Activated CD8-positive, alpha-beta memory T cell treated with anti-CD3 and anti-CD28 coated beads, Interleukin-2, amount 50 U/mL, for 1 hour (primary cell): Measurements from ENCODE around the gene NGF.
"Not testable (repeated sequence)": the region's sequence is repeated elsewhere in the genome, so short reads cannot be mapped to it uniquely, and the experiment has no call there.

Experiments used
- DNase-seq: peaks from one replicate; pipeline ENCODE4 v3.0.0-alpha.2; 2020; ENCODE audit errors: extremely low read depth

Gene NGF

DNA sequence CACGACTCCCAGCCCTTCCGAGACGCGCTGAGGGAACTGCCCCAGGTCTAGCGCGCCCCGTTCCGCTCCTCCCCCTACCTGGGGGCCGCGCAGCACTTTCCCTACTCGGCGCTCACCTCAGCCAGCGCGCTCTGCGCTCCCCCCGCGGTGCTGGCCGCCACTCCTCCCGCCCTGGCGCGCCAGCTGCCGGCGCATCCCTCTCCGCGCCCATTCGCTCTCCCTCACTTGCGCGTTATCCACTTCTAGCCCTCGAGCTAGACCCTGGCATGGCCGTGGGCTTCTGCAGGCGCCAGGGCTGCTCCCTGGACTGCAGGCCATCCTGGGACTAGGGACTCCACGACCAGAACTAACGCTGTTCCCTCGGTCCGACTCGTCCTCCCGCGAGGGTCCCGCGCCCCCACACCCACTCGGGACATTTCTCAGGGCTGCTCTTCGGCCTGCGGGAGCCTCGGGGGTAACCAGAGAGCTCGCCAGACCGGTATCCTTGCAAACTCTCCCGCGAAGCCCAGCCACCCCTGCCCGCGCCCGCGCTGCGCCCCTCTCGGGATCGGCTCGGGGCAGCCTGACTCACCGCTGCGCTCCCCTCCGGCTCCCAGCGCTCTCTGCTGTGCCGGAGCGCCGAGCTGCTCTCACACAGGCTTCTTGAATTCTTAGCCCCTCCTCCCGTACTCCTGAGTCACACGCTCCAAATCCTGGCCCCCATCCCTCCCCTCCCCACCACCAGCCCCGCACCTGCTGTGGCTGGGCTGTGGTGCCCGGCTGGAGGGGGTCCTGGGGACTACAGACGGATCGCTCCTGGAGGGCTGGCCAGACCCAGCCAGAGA is at the start of gene NGF:
TSS of gene NGF (minus strand) at position 617 of the 824 bp plus-strand sequence. CDS start 51,454 bp downstream, outside the sequence.
- DNase-seq, result no peak

DNA sequence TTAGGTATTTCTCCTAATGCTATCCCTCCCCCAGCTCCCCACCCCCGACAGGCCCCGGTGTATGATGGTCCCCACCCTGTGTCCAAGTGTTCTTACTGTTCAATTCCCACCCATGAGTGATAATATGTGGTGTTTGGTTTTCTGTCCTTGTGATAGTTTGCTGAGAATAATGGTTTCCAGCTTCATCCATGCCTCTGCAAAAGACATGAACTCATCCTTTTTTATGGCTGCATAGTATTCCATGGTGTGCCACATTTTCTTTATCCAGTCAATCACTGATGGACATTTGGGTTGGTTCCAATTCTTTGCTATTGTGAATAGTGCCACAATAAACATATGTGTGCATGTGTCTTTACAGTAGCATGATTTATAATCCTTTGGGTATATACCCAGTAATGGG is 45.4 kb upstream of the NGF start:
- not testable (repeated sequence) for DNase-seq

DNA sequence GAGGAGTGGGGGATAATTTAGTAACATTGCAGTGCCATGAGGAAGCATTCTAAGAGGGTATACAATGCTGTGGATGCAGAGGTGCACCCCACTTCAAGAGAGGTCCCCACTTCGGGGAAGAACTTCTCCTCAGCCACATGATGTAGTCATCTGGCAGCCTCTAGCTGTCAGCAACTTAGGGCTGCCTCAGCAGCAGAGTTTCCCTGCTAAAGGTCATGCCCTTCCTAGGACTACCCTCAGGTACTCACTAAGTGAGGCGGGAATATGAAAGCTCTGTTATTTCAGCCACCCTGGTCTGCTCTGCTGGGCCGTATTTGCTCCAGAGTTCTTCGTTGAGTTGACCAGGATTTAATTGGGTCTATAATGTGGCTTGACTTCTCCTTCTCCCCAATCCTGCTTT is 41.9 kb upstream of the NGF start:
- no peak for DNase-seq

DNA sequence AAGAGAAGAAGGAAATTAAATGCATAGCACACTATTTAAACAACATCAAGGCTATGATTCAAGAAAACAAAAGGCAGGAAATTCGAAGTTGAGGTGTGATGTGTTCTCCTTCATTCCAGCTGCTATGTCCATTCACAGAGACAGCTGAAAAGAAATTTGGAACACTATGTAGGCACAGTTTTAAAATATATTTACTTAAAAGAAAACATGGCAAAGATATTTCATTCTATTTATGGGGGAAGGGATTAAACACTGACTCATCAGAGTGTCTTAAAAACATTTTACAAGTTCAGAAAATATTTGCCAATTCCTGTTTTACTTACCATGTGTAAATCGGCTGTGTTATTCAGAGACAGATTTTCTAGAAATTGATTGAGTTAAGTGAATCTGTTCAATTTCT is 39.4 kb upstream of the NGF start:
- no peak for DNase-seq

DNA sequence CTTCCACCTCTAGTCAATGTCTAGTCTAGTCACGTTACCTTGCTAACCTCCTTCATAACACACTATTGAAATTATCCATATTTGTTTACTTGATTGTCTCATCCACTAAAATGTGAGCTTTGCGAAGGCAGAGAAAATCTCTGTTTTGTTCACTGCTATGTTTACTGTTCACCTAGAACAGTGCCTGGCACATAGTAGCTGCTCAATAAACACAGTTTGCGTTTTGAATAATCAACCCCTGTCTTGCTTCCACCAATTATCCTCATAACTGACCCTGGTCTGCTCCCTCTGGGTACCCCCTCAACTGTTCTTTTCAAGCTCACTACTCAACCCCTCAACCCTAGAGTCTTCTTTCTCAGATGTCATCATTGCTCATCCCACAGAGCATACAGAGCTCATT is 36.5 kb upstream of the NGF start:
- no peak for DNase-seq

DNA sequence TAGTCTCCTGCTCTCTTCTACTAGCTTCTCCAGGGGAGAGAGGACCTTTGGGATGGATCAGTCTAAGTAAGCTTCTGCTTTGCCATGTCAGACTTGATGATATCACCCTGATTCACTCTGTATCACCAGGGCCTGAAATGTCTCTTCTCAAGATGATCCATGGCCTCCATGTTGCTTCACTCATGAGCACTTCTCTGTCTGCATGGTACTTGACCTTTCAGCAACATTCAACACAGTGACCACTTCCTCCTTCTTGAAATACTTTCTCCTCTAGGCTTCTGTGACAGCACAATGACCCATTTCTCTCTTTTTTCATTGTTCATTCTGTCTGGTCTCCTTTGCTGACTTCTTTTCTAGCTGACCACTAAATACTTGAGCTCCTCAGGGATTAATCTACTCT is 35.3 kb upstream of the NGF start:
- DNase-seq, result no peak

DNA sequence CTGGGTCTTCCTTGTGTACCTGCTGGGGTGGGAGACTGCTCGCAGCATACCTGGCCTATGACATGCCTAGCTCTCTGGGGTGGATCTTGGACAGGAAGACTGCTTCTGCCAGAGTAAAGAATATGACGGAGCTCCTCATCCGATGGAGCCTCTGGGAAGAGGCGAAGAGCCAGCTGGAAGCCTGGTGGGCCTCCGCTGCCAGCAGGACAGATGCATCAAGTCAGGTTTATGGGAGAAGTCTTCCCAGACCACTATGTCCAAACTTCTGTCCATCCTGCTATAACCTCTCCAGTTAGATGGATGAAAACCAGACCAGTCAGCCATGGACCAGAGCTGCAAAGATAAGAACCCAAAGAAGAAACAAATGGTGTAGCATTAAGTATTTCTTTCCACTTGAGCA is 27.7 kb upstream of the NGF start:
- no peak for DNase-seq

DNA sequence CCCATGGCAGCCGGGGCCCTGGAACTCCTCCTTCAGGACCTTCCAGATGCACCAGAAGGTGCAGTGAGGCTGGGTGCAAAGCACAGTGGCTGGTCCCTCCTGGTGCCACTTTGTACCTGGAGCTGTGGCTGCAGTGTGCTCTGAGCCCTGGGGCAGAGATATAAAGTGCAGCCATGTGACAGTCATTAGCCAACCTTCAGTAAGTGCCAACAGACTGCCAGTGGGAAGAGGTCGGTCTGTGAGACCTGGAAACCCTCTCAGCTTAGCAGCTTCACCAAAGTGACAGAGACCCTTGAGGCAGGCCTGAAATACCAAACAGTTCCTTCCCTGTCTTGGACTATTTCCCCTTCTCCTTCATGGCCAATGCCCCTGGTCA is 26.7 kb upstream of the NGF start:
- DNase-seq, result no peak

DNA sequence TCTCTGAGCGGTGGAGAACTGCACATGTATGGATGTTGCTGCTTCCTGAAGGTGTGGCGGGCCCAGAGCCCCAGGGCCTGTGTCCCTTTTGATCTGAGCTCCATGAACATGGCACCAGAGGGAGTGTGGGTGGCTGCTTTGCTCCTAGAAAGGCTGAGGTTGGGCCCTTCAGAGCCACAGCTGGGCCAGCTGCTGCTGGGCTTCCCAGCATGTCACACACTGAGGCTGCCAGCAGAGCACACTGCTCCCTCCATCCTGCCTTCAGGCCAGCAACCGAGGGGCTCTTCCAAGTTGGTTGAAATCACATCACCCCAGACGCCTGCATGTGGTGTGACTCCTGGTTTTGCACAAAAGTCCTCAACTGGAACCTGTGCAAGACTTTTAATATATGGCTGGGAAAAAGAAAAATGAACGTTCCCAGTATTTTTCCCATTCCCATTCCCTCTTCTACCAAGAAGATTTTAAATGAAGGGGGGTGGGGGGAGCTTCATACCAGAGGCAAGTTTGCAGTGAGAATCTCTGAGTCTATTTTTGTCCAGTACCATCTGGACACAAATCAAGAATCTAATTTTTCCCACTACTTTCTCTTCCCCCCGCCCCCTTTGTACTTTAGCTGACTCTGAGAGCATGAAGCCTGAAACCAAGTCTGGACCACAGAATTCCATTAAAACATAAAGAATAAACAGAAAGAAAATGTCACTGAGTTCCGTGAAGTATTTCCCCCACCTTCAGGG is 26.2 kb upstream of the NGF start:
- no peak for DNase-seq

DNA sequence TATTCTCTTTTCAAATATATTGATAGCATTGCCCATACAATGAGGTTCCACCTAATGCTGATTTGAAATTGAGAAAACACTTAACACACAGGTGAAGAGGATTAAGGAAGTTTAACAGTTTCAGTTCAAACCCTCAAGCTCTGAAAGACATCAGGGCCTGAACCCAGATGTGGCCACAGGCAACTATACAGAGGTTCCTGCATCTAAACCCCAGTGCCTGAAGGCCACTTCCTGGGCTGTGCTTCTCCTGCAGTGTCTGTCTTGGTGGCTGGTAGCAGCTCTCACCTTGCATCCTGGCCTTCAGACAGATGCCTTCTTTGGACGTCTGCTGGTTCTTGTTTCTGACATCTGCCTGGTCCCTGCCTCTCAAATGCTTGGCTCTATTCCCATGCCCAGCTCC is 25.1 kb upstream of the NGF start:
- no peak for DNase-seq

DNA sequence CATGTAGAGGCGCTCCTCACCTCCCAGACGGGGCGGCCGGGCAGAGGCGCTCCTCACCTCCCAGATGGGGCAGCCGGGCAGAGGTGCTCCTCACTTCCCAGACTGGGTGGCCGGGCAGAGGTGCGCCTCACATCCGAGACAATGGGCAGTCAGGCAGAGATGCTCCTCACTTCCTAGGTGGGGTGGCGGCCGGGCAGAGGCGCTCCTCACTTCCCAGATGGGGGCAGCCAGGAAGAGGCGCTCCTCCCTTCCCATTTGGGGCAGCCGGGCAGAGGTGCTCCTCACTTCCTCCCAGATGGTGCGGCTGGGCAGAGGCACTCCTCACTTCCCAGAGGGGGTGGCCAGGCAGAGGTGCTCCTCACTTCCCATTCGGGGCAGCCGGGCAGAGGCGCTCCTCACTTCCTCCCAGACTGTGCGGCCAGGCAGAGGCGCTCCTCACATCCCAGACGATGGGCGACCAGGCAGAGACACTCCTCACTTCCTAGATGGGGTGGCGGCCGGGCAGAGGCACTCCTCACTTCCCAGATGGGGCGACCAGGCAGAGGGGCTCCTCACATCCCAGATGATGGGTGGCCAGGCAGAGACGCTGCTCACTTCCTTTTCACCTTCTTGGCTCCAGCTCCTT is 22.6 kb upstream of the NGF start:
- DNase-seq, result not testable (repeated sequence)

DNA sequence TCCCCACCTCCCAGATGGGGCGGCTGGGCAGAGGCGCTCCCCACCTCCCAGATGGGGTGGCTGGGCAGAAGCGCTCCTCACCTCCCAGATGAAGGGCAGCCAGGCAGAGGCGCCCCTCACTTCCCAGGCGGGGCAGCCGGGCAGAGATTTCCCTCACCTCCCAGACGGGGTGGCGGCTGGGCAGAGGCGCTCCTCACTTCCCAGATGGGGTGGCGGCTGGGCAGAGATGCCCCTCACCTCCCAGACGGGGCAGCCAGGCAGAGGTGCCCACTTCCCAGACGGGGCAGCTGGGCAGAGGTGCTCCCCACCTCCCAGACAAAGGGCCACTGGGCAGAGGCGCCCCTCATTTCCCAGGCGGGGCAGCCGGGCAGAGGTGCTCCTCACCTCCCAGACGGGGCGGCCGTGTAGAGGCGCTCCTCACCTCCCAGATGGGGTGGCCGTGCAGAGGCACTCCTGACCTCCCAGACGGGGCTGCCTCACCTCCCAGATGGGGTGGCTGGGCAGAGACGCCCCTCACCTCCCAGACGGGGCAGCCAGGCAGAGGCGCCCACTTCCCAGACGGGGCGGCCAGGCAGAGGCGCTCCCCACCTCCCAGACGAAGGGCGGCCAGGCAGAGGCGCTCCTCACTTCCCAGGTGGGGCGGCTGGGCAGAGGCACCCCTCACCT is 21.9 kb upstream of the NGF start:
- not testable (repeated sequence) for DNase-seq

DNA sequence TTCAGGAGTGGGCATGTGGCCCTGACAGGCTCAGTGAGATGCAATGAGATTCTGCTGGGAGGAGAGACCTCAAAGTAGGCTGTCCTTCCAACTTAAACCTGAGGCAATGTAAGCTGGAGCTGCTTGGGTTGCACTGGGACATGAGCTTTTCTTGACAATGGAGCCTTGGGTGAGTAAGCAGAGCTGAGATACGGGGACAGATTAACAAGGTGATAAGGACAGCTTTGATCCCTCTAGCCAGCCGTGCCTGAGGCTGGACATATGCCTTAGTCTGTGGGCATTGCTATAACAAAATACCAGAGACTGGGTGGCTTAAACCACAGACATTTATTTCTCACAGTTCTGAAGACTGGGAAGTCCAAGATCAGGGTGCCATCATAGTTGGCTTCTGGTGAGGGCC is 18.3 kb upstream of the NGF start:
- DNase-seq, result no peak

DNA sequence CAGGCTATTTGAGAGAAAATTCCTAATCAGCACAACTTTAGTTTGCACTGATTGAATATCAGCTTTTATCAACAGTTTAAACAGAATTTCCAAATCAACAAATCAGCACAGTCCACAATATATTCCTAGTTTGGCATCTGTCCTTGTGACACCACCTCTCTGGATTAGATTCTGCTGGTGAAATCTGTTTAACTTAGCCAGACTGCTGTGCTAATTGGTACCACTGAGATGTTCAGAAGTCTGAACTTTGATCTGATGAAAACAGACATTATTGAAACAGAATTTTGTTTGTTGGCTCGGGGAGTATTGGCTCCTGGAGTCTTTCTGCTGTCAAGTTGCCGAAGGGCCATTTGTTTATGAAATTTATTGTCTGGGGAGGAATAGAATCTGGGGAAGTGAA is 17.0 kb upstream of the NGF start:
- no peak for DNase-seq

DNA sequence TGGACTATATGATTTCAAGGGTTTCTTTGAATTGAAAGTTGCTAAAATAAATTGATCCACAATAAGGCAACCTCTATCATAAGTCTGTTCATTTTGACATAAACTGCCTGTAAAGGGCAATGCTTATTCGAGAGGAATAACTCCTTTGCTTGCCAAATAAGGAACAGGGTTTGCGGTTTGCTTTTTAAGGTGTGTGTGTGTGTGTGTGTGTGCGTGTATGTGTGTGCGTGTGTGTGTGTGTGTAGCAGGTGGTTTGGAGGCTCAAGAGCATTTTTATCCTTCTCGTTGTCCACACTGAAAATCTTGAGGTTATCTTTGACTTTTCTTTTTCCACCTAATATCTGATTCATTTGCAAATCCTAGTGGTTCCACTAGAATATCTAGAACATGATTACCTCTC is 13.1 kb upstream of the NGF start:
- no peak for DNase-seq

DNA sequence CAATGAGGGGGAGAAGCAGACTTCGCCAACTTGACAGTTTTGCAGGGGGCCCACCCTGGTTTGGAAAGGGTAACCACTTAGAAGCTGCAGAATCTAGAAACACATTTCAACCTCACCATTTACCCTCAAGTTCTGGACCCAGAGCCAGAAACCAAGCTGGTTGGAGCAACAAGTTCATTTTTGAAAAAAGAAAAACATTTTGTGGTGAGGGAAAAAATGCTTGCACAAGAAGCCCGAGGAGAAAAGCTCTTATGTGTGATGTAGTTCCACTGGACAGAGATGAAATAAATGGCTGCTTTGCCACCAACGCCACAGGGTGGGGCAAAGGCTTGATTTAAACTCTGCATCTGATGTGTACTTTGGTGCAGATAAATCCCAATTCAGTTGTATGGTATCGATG is 10.6 kb upstream of the NGF start:
- DNase-seq, result no peak

DNA sequence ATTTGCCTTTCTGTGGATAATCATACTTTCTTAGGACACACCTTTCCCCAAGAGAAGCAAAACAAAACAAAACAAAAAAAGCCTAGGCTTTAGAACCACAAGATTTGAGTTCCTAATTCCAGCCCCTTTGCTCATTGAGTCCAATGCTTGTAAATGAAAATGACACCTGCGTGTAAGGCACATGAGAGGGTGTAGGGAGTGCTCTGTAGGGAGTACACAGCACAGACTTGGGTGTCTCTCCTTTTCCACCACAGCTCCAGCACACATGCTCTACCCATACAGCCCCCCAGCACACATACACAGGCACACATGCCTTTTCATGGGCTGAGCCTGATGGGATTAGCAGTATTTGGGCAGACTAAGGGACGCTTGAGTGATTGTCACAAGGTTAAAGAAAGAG is 9.2 kb upstream of the NGF start:
- no peak for DNase-seq

DNA sequence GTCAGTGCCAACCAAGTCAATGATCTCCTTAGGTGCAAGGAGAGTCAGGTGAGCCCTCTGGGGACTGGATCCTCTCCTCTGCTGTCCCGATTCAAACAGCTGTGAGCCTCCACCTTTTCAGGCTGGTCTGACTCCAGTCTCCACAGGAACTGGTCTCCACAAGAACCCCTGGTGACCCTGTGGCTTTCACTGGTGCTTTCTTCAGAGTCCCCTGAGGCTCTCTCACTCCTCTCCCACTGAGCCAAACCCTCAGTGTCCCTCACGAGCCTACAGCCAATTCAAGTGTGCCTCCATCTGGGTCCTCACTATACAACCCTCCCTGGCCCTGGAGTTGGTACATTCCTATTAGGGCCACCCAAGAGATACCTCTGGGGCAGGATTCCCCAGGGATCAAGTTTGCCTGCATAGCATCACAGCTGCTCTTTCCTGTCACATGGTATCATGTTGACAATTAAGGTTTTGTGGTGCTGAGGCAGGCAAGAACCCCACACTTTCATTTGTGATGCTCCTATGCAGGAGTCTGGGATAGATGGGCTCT is 5.2 kb upstream of the NGF start:
- DNase-seq, result no peak

DNA sequence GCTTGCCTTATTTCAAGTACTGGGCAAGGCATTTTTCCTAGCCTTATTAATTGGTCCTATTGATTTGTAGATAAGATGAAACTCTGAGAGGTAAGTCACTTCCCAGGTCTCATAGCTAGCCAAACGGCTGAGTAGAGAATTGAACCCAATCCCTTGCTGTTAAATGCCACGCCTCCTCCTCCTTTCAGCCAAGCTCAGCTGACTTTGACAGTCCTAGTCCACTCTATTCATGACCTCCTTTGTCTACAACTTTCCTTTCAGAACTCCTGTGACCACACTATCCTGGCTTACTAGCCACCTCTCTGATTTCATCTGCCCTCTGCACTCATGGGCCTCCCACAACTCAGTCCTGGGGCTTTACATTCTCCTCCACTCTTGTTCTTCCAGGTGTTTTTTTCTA is 3.9 kb upstream of the NGF start:
- DNase-seq, result no peak

DNA sequence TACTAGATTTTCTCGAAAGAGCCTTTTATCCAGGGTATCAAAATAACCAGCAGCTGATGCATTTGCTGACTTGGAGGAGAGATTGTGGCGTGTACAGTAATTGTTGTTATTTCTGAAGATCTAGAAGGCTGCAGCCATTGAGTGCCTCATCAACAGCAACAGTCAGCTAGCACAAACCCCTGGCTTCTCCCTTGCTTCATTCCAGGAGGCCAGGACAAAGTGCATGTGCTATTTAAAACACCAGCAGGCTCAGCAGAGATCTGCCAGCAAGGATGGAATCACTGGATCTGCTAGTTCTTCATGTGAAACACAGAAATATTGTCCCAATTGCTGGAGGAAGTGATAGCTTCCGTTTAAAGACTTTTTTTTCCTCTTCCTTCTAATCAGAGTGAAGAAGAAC is 2.8 kb upstream of the NGF start:
- DNase-seq, result no peak

DNA sequence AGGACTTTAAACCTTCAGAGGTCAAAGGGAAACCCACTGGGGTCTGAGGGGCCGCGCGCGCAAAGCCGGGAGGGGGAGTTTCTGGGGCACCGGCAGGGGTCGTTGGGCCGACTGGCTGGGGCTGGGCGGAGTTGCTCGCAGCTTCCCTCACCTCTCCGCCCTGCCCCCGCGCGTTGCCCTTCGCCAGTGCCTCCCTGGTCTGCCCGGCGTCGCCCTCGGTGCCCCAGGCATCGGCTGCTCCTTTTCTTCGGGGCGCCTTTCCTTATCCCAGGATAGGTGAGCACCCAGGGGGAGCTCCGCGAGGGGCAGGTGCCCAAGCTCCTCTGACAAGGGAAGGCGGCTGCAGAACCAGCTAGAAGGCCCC is 390 bp upstream of the NGF start:
- DNase-seq, result no peak

DNA sequence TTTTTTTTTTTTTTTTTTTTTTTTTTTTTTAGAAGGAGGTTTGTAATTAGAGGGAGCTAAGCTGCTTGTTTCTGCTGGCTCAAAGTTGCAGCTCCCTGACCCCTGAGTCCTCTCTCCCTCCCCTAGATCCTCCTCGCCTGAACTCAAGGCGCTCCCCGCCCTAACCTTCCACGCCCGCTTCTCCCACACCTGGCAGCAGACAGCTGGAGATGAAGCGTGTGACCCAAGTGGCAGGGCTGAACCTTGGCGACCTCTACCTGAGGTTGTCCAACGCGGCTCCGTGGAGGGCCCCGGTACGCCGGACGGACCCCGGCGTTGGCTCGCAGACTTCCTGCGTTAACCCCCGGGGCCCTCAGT is 795 bp downstream of the NGF start:
- DNase-seq, result no peak
